B cell (primary cell): ENCODE results near the gene TIMM17A.
A peak's percentile ranks its signal among the peaks of the same experiment; 100 is the strongest.

Source experiments
- CTCF ChIP-seq: fragments of 200-600 bp; IDR thresholded peaks from one replicate; pipeline ENCODE4 v1.8.0; 2022; ENCODE audit warnings: antibody characterized with exemption, mild to moderate bottlenecking
- EZH2 ChIP-seq: IDR thresholded peaks from 2 replicates; pipeline ENCODE4 v1.6.1; 2012; ENCODE audit warnings: borderline replicate concordance, low read depth, mild to moderate bottlenecking, moderate library complexity, low read length; ENCODE audit not compliant: insufficient read depth, poor library complexity, severe bottlenecking

- TF ChIP-seq CTCF (peak; percentile 71), EZH2 (no peak)
Observed at GRCh38 chr1:201999625-202000238, 44.4 kb downstream of the TIMM17A start.
